Measurements from ENCODE around the gene HSP90B1. TPM values are rescaled to one million over a fixed set of nuclear protein-coding genes. Genes with fewer than 3 reads are reported as not detected.
A peak's percentile ranks its signal among the peaks of the same experiment; 100 is the strongest.

Gene HSP90B1
- total and polyA plus RNA-seq, 4 experiments from 2014 or later = 199 to 534 (median 384) TPM

DNA sequence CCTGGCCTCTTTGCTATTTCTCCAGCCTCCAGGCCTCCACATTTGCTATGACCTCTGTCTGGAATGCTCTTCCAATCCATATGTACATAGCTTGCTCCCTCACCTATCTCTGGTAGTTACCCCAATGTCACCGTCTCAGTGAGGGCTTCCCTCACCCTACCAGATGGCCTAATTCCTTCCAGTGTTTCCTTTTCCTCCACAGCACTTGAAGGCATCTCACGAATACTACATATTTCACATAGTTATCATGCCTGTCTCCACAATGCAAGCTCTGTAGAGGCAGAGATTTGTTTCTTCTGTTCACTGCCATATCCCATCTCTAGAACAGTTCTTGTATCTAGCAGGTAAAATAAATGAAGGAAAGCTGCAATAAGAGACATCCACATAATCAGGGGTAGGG, 21.3 kb upstream of the HSP90B1 start:
- Mint-ChIP-seq H3K27ac (peak overlapping the region in 2 of 7 donors; percentile 47 to 67), H3K9me3 (peaks cover 0 to 2% (median 0%) of the 10 kb centered on the region in 8 donors), H3K4me1 (peaks cover 22 to 40% (median 29%) of the 10 kb centered on the region in 4 donors), H3K4me3 (peak overlapping the region in 1 of 8 donors; percentile 25), H3K36me3 (no peaks in the 10 kb centered on the region), H3K27me3 (peaks cover 0 to 3% of the 10 kb centered on the region in 2 donors)
- no peak overlapping the region for H3K27ac ChIP-seq (ENCODE audit: low read depth, low read length)
- no peak for DNase-seq
- H3K9me3 ChIP-seq (ENCODE audit: control insufficient read depth in 1 of 2, low read length in 2 of 2) = no peaks in the 10 kb centered on the region
- ChIA-PET CTCF (ENCODE audit: partially characterized antibody) (interaction anchor here (0.7 kb wide), 1 partner anchor 19 kb away, joined by 3 read pairs; no protein-coding TSS in a partner anchor), POLR2A (ENCODE audit: partially characterized antibody) (interaction anchor here (3.6 kb wide), 1 partner anchor 20 kb away, joined by 24 read pairs; the partner anchor contains the start of gene HSP90B1)
- H3K27me3 ChIP-seq (ENCODE audit: insufficient read depth, low read length) = no peaks in the 10 kb centered on the region
- no peaks in the 10 kb centered on the region for H3K36me3 ChIP-seq (ENCODE audit: insufficient read depth, low read length)
- intact Hi-C loops (cut with micrococcal nuclease) = no loop called here
- H3K4me3 ChIP-seq (ENCODE audit: low read length in 2 of 2) = no peak overlapping the region
- H3K4me1 ChIP-seq (ENCODE audit: insufficient read depth, low read length) = peaks cover 19% of the 10 kb centered on the region

DNA sequence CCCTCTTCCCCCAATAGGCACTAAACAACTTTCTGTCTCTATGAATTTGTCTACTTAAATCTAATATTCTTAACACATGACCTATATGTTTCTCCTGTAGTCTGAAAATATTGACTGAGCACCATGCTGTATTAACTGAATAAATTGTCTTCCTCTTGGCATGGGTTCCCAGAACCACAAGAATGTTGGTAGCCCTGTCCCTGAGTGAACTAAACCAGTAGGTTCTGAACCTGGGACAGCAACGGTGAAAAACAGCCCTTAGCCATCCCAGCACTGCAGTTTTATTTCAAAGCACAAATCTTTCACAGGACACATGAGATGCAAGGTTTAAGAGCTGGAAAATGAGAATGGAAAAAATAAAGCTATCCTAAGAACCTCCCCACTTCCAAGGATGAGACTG, 20.4 kb upstream of the HSP90B1 start:
- peak overlapping the region in 2 of 7 donors; percentile 35 to 54 for H3K27ac Mint-ChIP-seq
- Histone ChIP-seq H3K27ac (ENCODE audit: low read depth, low read length) (no peak overlapping the region), H3K4me3 (ENCODE audit: low read length in 2 of 2) (no peak overlapping the region), H3K4me1 (ENCODE audit: insufficient read depth, low read length) (peaks cover 14% of the 10 kb centered on the region), H3K27me3 (ENCODE audit: insufficient read depth, low read length) (no peaks in the 10 kb centered on the region), H3K36me3 (ENCODE audit: insufficient read depth, low read length) (no peaks in the 10 kb centered on the region), H3K9me3 (ENCODE audit: control insufficient read depth in 1 of 2, low read length in 2 of 2) (no peaks in the 10 kb centered on the region)
- POLR2A ChIA-PET (ENCODE audit: partially characterized antibody) = no interaction called here
- H3K27me3 Mint-ChIP-seq = peaks cover 0 to 8% of the 10 kb centered on the region in 2 donors
- H3K9me3 Mint-ChIP-seq = peaks cover 0 to 2% (median 0%) of the 10 kb centered on the region in 8 donors
- intact Hi-C loops (cut with micrococcal nuclease) = no loop called here
- no peak overlapping the region for H3K4me3 Mint-ChIP-seq
- CTCF ChIA-PET (ENCODE audit: partially characterized antibody) = interaction anchor here (1.0 kb wide), 2 partner anchors 9 to 31 kb away, joined by 3 to 6 read pairs; no protein-coding TSS in a partner anchor
- no peaks in the 10 kb centered on the region for H3K36me3 Mint-ChIP-seq
- H3K4me1 Mint-ChIP-seq = peaks cover 13 to 31% (median 23%) of the 10 kb centered on the region in 4 donors
- DNase-seq = no peak

- Mint-ChIP-seq H3K4me3 (no peak overlapping the region), H3K36me3 (no peaks in the 10 kb centered on the region), H3K4me1 (peaks cover 6 to 17% (median 11%) of the 10 kb centered on the region in 4 donors), H3K27ac (no peak overlapping the region), H3K9me3 (peaks cover 0 to 2% (median 0%) of the 10 kb centered on the region in 8 donors), H3K27me3 (peaks cover 0 to 11% of the 10 kb centered on the region in 2 donors)
- DNase-seq = no peak
- intact Hi-C loops (cut with micrococcal nuclease) = no loop called here
- H3K27me3 ChIP-seq (ENCODE audit: insufficient read depth, low read length) = no peaks in the 10 kb centered on the region
- H3K4me3 ChIP-seq (ENCODE audit: low read length in 2 of 2) = no peak overlapping the region
- CTCF ChIA-PET (ENCODE audit: partially characterized antibody) = interaction anchor here (1.5 kb wide), 1 partner anchor 197 kb away, joined by 6 read pairs; no protein-coding TSS in a partner anchor
- POLR2A ChIA-PET (ENCODE audit: partially characterized antibody) = no interaction called here
- H3K36me3 ChIP-seq (ENCODE audit: insufficient read depth, low read length) = no peaks in the 10 kb centered on the region
- H3K4me1 ChIP-seq (ENCODE audit: insufficient read depth, low read length) = peaks cover 3% of the 10 kb centered on the region
- H3K27ac ChIP-seq (ENCODE audit: low read depth, low read length) = no peak overlapping the region
- H3K9me3 ChIP-seq (ENCODE audit: control insufficient read depth in 1 of 2, low read length in 2 of 2) = no peaks in the 10 kb centered on the region
Observed at GRCh38 chr12:103912069-103912468, 18.1 kb upstream of the HSP90B1 start.

GRCh38 chr12:103913100-103913499, 17.1 kb upstream of the HSP90B1 start:
- DNase-seq = no peak
- Mint-ChIP-seq H3K4me3 (no peak overlapping the region), H3K27ac (no peak overlapping the region), H3K4me1 (peaks cover 3 to 10% (median 6%) of the 10 kb centered on the region in 4 donors), H3K27me3 (peaks cover 0 to 11% of the 10 kb centered on the region in 2 donors), H3K36me3 (peaks cover 0 to 4% of the 10 kb centered on the region in 2 donors), H3K9me3 (peaks cover 0 to 6% (median 5%) of the 10 kb centered on the region in 8 donors)
- Histone ChIP-seq H3K9me3 (ENCODE audit: control insufficient read depth in 1 of 2, low read length in 2 of 2) (no peaks in the 10 kb centered on the region), H3K4me1 (ENCODE audit: insufficient read depth, low read length) (no peaks in the 10 kb centered on the region), H3K27ac (ENCODE audit: low read depth, low read length) (no peak overlapping the region), H3K4me3 (ENCODE audit: low read length in 2 of 2) (no peak overlapping the region), H3K36me3 (ENCODE audit: insufficient read depth, low read length) (no peaks in the 10 kb centered on the region), H3K27me3 (ENCODE audit: insufficient read depth, low read length) (no peaks in the 10 kb centered on the region)
- CTCF ChIA-PET (ENCODE audit: partially characterized antibody) = interaction anchor here (1.5 kb wide), 2 partner anchors 41 to 196 kb away, joined by 3 to 6 read pairs; no protein-coding TSS in a partner anchor
- intact Hi-C loops (cut with micrococcal nuclease) = no loop called here
- POLR2A ChIA-PET (ENCODE audit: partially characterized antibody) = interaction anchor here (1.2 kb wide), 1 partner anchor 11 kb away, joined by 5 read pairs; no protein-coding TSS in a partner anchor

- CTCF ChIA-PET (ENCODE audit: partially characterized antibody) = interaction anchor here (1.3 to 1.8 kb wide), 2 partner anchors 26 to 194 kb away, joined by 3 to 5 read pairs; no protein-coding TSS in a partner anchor
- intact Hi-C loops (cut with micrococcal nuclease) = no loop called here
Observed at GRCh38 chr12:103915306-103915705, 14.9 kb upstream of the HSP90B1 start.

GRCh38 chr12:103917873-103918272, 12.3 kb upstream of the HSP90B1 start:
- ChIA-PET POLR2A (ENCODE audit: partially characterized antibody) (no interaction called here), CTCF (ENCODE audit: partially characterized antibody) (interaction anchor here (1.6 to 2.1 kb wide), 2 partner anchors 10 to 12 kb away, joined by 4 read pairs; partner anchors contain the start of gene HSP90B1)
- Mint-ChIP-seq H3K27ac (peak overlapping the region in 2 of 7 donors; percentile 39 to 69), H3K27me3 (peaks cover 0 to 9% of the 10 kb centered on the region in 2 donors), H3K9me3 (peaks cover 0 to 6% (median 4%) of the 10 kb centered on the region in 8 donors), H3K36me3 (peaks cover 0 to 4% of the 10 kb centered on the region in 2 donors), H3K4me3 (no peak overlapping the region), H3K4me1 (no peaks in the 10 kb centered on the region)
- no peaks in the 10 kb centered on the region for H3K9me3 ChIP-seq (ENCODE audit: control insufficient read depth in 1 of 2, low read length in 2 of 2)
- intact Hi-C loops (cut with micrococcal nuclease) = no loop called here
- DNase-seq = no peak
- no peaks in the 10 kb centered on the region for H3K27me3 ChIP-seq (ENCODE audit: insufficient read depth, low read length)
- no peak overlapping the region for H3K4me3 ChIP-seq (ENCODE audit: low read length in 2 of 2)
- no peaks in the 10 kb centered on the region for H3K4me1 ChIP-seq (ENCODE audit: insufficient read depth, low read length)
- no peak overlapping the region for H3K27ac ChIP-seq (ENCODE audit: low read depth, low read length)
- no peaks in the 10 kb centered on the region for H3K36me3 ChIP-seq (ENCODE audit: insufficient read depth, low read length)

More at GRCh38 chr12:103915306-103915705, 14.9 kb upstream of the HSP90B1 start:
- Mint-ChIP-seq H3K4me3 (no peak overlapping the region), H3K9me3 (peaks cover 0 to 6% (median 4%) of the 10 kb centered on the region in 8 donors), H3K36me3 (peaks cover 0 to 4% of the 10 kb centered on the region in 2 donors), H3K27me3 (peaks cover 0 to 9% of the 10 kb centered on the region in 2 donors), H3K27ac (no peak overlapping the region), H3K4me1 (no peaks in the 10 kb centered on the region)
- Histone ChIP-seq H3K4me1 (ENCODE audit: insufficient read depth, low read length) (no peaks in the 10 kb centered on the region), H3K27me3 (ENCODE audit: insufficient read depth, low read length) (no peaks in the 10 kb centered on the region), H3K9me3 (ENCODE audit: control insufficient read depth in 1 of 2, low read length in 2 of 2) (no peaks in the 10 kb centered on the region), H3K4me3 (ENCODE audit: low read length in 2 of 2) (no peak overlapping the region), H3K27ac (ENCODE audit: low read depth, low read length) (no peak overlapping the region), H3K36me3 (ENCODE audit: insufficient read depth, low read length) (no peaks in the 10 kb centered on the region)
- POLR2A ChIA-PET (ENCODE audit: partially characterized antibody) = interaction anchor here (1.2 kb wide), 1 partner anchor 14 kb away, joined by 7 read pairs; no protein-coding TSS in a partner anchor
- no peak for DNase-seq
